Renal cortical epithelial cell (primary cell): ENCODE data around the gene DOCK7. TPM values are rescaled to one million over a fixed set of nuclear protein-coding genes. Genes with fewer than 3 reads are reported as not detected.
"Not testable (repeated sequence)": the region's sequence is repeated elsewhere in the genome, so short reads cannot be mapped to it uniquely, and the experiment has no call there.

Experiments used
- DNase-seq: peaks from one replicate; pipeline ENCODE4 v3.0.0-alpha.2; 2011; ENCODE audit warnings: low read depth
- total RNA-seq: library from RNA; depleted of rRNA; stranded (reverse); fragments of >200 nt; gene quantifications from 2 replicates; pipeline ENCODE4 v1.2.3, GENCODE V29; 2014

DOCK7 gene
- 71.4 and 132 TPM in 2 replicates for total RNA-seq

- no peak for DNase-seq
These were observed at the start of gene DOCK7 for GRCh38 chr1:62687903-62688686. Gene DOCK7, minus strand, starts transcription at chr1:62688386. Its CDS starts 122 bp downstream, at chr1:62688264.

- peak; percentile 64 for DNase-seq
These were observed 47.4 kb upstream of the DOCK7 start for GRCh38 chr1:62735491-62736171.

GRCh38 chr1:62732331-62732730 lies 44.1 kb upstream of the DOCK7 start:
- no peak for DNase-seq

- no peak for DNase-seq
These were observed 40.8 kb upstream of the DOCK7 start for GRCh38 chr1:62728963-62729362.

- no peak for DNase-seq
These were observed 39.6 kb upstream of the DOCK7 start for GRCh38 chr1:62727656-62728407.

GRCh38 chr1:62726011-62726442 lies 37.8 kb upstream of the DOCK7 start:
- DNase-seq: no peak

- no peak for DNase-seq
These were observed 37.1 kb upstream of the DOCK7 start for GRCh38 chr1:62725255-62725654.

- no peak for DNase-seq
These were observed 36.2 kb upstream of the DOCK7 start for GRCh38 chr1:62724430-62724829.

- no peak for DNase-seq
These were observed 35.7 kb upstream of the DOCK7 start for GRCh38 chr1:62723883-62724282.

GRCh38 chr1:62722796-62723195 lies 34.6 kb upstream of the DOCK7 start:
- no peak for DNase-seq

- no peak for DNase-seq
These were observed 32.9 kb upstream of the DOCK7 start for GRCh38 chr1:62720946-62721554.

- not testable (repeated sequence) for DNase-seq
These were observed 30.2 kb upstream of the DOCK7 start for GRCh38 chr1:62718400-62718799.

GRCh38 chr1:62717483-62717882 lies 29.3 kb upstream of the DOCK7 start:
- no peak for DNase-seq

- peak; percentile 13 for DNase-seq
These were observed 28.2 kb upstream of the DOCK7 start for GRCh38 chr1:62716397-62716796.

GRCh38 chr1:62712336-62713243 lies 24.4 kb upstream of the DOCK7 start:
- no peak for DNase-seq

- no peak for DNase-seq
These were observed 19.5 kb upstream of the DOCK7 start for GRCh38 chr1:62707744-62708120.

- DNase-seq: peak; percentile 51
These were observed 19.0 kb upstream of the DOCK7 start for GRCh38 chr1:62706985-62707743.

- not testable (repeated sequence) for DNase-seq
These were observed 10.0 kb upstream of the DOCK7 start for GRCh38 chr1:62698161-62698560.

GRCh38 chr1:62694479-62694878 lies 6.3 kb upstream of the DOCK7 start:
- not testable (repeated sequence) for DNase-seq

GRCh38 chr1:62693123-62693522 lies 4.9 kb upstream of the DOCK7 start:
- DNase-seq: no peak
